HFFc6 (cell line): ENCODE data around the gene PEX11G. TPM values are rescaled to one million over a fixed set of nuclear protein-coding genes. Genes with fewer than 3 reads are reported as not detected.
A peak's percentile ranks its signal among the peaks of the same experiment; 100 is the strongest.

ENCODE experiments used
- DNase-seq: peaks from one replicate; pipeline ENCODE4 v3.0.0-alpha.2; 2018
- H3K27ac Mint-ChIP-seq: 2 replicates; pipeline ENCODE4 v1.8.0; 2020; ENCODE audit warnings: mild to moderate bottlenecking, mixed read lengths
- H3K27me3 Mint-ChIP-seq: 2 replicates; pipeline ENCODE4 v1.8.0; 2021; ENCODE audit warnings: mild to moderate bottlenecking, moderate library complexity, mixed read lengths; ENCODE audit not compliant: insufficient read depth
- H3K36me3 Mint-ChIP-seq: 2 replicates; pipeline ENCODE4 v1.8.0; 2021; ENCODE audit warnings: low read depth, mixed read lengths
- H3K4me1 Mint-ChIP-seq: 2 replicates; pipeline ENCODE4 v1.8.0; 2020; ENCODE audit warnings: low read depth, mixed read lengths
- H3K4me3 Mint-ChIP-seq: 2 replicates; pipeline ENCODE4 v1.8.0; 2020; ENCODE audit warnings: mild to moderate bottlenecking, moderate library complexity, mixed read lengths
- H3K9me3 Mint-ChIP-seq: 2 replicates; pipeline ENCODE4 v1.8.0; 2020; ENCODE audit warnings: mild to moderate bottlenecking, mixed read lengths
- total RNA-seq, 6 experiments: library from RNA; stranded (reverse); fragmentation: NEBNext Ultra II Directional; extraction: Animal tissue kit (Norgen Biotek cat#: 25700); gene quantifications; 2 replicates in 1 of 6; 3 replicates in 5 of 6; pipeline ENCODE4 v1.2.3, GENCODE V29; 2021
- TF ChIP-seq, protein P1 (sequence below): fragments of 200-600 bp; sonication (generic); IDR thresholded peaks from 2 replicates; pipeline ENCODE4 v1.5.0; 2021; ENCODE audit warnings: antibody characterized with exemption, mild to moderate bottlenecking

PEX11G gene
- total RNA-seq, 6 experiments from 2014 or later = 0.51 to 2.8 (median 1.0) TPM

GRCh38 chr19:7478843-7479227 lies 10.0 kb downstream of the PEX11G start:
- no peak for DNase-seq
- TF ChIP-seq, protein P1, sequence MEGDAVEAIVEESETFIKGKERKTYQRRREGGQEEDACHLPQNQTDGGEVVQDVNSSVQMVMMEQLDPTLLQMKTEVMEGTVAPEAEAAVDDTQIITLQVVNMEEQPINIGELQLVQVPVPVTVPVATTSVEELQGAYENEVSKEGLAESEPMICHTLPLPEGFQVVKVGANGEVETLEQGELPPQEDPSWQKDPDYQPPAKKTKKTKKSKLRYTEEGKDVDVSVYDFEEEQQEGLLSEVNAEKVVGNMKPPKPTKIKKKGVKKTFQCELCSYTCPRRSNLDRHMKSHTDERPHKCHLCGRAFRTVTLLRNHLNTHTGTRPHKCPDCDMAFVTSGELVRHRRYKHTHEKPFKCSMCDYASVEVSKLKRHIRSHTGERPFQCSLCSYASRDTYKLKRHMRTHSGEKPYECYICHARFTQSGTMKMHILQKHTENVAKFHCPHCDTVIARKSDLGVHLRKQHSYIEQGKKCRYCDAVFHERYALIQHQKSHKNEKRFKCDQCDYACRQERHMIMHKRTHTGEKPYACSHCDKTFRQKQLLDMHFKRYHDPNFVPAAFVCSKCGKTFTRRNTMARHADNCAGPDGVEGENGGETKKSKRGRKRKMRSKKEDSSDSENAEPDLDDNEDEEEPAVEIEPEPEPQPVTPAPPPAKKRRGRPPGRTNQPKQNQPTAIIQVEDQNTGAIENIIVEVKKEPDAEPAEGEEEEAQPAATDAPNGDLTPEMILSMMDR = no peak
- no peak overlapping the region for H3K4me3 Mint-ChIP-seq
- H3K4me1 Mint-ChIP-seq = peaks cover 18% of the 10 kb centered on the region
- no peaks in the 10 kb centered on the region for H3K36me3 Mint-ChIP-seq
- H3K9me3 Mint-ChIP-seq = no peaks in the 10 kb centered on the region
- peaks cover 19% of the 10 kb centered on the region for H3K27me3 Mint-ChIP-seq
- H3K27ac Mint-ChIP-seq = peak overlapping the region; percentile 92; the same call in 1 of the 2 replicates

- no peak for DNase-seq
- Mint-ChIP-seq H3K36me3 (no peaks in the 10 kb centered on the region), H3K4me3 (no peak overlapping the region), H3K27me3 (peaks cover 16% of the 10 kb centered on the region), H3K4me1 (peaks cover 18% of the 10 kb centered on the region), H3K9me3 (no peaks in the 10 kb centered on the region), H3K27ac (no peak overlapping the region)
- TF ChIP-seq, protein P1 = peak; percentile 1; the same call in 1 of the 2 replicates
Observed at GRCh38 chr19:7478173-7478842, 10.5 kb downstream of the PEX11G start.

DNA sequence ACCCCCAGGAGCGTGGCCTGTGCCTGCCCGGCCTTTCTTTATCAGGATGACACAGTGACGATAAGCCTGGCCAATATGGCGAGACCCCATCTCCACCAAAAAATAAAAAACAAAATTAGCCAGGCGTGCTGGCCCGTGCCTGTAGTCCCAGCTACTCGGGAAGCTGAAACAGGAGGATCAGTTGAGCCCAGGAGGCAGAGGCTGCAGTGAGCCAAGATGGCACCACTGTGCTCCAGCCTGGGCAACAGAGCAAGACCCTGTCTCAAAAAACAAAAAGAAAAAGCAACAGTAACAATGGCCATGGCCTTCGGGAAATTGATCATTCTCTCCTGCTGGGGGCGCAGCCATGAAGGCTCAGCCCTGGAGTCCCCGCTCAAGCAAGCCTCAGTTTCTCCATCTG lies 11.1 kb downstream of the PEX11G start:
- Mint-ChIP-seq H3K9me3 (no peaks in the 10 kb centered on the region), H3K4me3 (no peak overlapping the region), H3K36me3 (no peaks in the 10 kb centered on the region), H3K27me3 (peaks cover 13% of the 10 kb centered on the region), H3K27ac (no peak overlapping the region), H3K4me1 (peaks cover 18% of the 10 kb centered on the region)
- DNase-seq = no peak
- TF ChIP-seq, protein P1 = peak; percentile 32

- TF ChIP-seq, protein P1 = no peak; the same call in 1 of the 2 replicates
- Mint-ChIP-seq H3K4me3 (no peak overlapping the region), H3K36me3 (no peaks in the 10 kb centered on the region), H3K27me3 (peaks cover 13% of the 10 kb centered on the region), H3K27ac (no peak overlapping the region), H3K4me1 (peaks cover 18% of the 10 kb centered on the region), H3K9me3 (no peaks in the 10 kb centered on the region)
- no peak for DNase-seq
Observed at GRCh38 chr19:7476777-7477494, 11.9 kb downstream of the PEX11G start.

- no peaks in the 10 kb centered on the region for H3K36me3 Mint-ChIP-seq
- TF ChIP-seq, protein P1 = no peak
- H3K27me3 Mint-ChIP-seq = peaks cover 12% of the 10 kb centered on the region
- no peak overlapping the region for H3K4me3 Mint-ChIP-seq
- no peak for DNase-seq
- H3K4me1 Mint-ChIP-seq = peaks cover 18% of the 10 kb centered on the region
- H3K9me3 Mint-ChIP-seq = no peaks in the 10 kb centered on the region
- no peak overlapping the region for H3K27ac Mint-ChIP-seq
Observed at GRCh38 chr19:7476241-7476640, 12.6 kb downstream of the PEX11G start.
